GM18505 (cell line): ENCODE measurements around the gene PRKD2.
A peak's percentile ranks its signal among the peaks of the same experiment; 100 is the strongest.

Experiments
- ATAC-seq: cut with Tn5 transposase; IDR thresholded peaks from one replicate; pipeline ENCODE4 v1.9.1; 2021; ENCODE audit not compliant: unreplicated experiment
- POLR2A ChIP-seq: IDR thresholded peaks from 4 replicates; pipeline ENCODE4 v1.6.1; 2011; ENCODE audit warnings: borderline replicate concordance; ENCODE audit not compliant: insufficient read depth, insufficient read length; ENCODE audit errors: extremely low read depth

The PRKD2 gene

GRCh38 chr19:46665072-46665471, 51.8 kb downstream of the PRKD2 start:
- TF ChIP-seq POLR2A = no peak

GRCh38 chr19:46661735-46662592, 55.0 kb downstream of the PRKD2 start:
- ATAC-seq = no peak
- TF ChIP-seq POLR2A = no peak

More at GRCh38 chr19:46665072-46665471, 51.8 kb downstream of the PRKD2 start:
- ATAC-seq = no peak

GRCh38 chr19:46661020-46661731, 55.7 kb downstream of the PRKD2 start, which contains the start of gene DACT3:
Gene DACT3, minus strand, starts transcription at chr19:46661182. Its CDS starts 118 bp downstream, at chr19:46661064.
- ATAC-seq = peak; percentile 88
- no peak for TF ChIP-seq POLR2A

GRCh38 chr19:46660551-46661019, 56.3 kb downstream of the PRKD2 start:
- ATAC-seq = peak; percentile 2
- no peak for TF ChIP-seq POLR2A

- ATAC-seq = no peak
- TF ChIP-seq POLR2A = no peak
These were observed 56.9 kb downstream of the PRKD2 start for GRCh38 chr19:46660008-46660517.

- ATAC-seq = no peak
These were observed 57.5 kb downstream of the PRKD2 start for GRCh38 chr19:46659151-46660007.

GRCh38 chr19:46656541-46656940, 60.4 kb downstream of the PRKD2 start:
- ATAC-seq = no peak
- no peak for TF ChIP-seq POLR2A

More at GRCh38 chr19:46659151-46660007, 57.5 kb downstream of the PRKD2 start:
- TF ChIP-seq POLR2A = no peak

- no peak for ATAC-seq
- no peak for TF ChIP-seq POLR2A
These were observed 62.2 kb downstream of the PRKD2 start for GRCh38 chr19:46654621-46655152.

- TF ChIP-seq POLR2A = no peak
- ATAC-seq = no peak
These were observed 66.5 kb downstream of the PRKD2 start for GRCh38 chr19:46650445-46650844.

GRCh38 chr19:46648961-46649960, 67.7 kb downstream of the PRKD2 start:
- no peak for ATAC-seq
- no peak for TF ChIP-seq POLR2A
